Lower leg skin (tissue), 3 donors: Measurements from ENCODE around the gene PRKCSH.

ENCODE experiments used
- POLR2A ChIP-seq, 2 donors: fragments of 450-650 bp; IDR thresholded peaks; one replicate each; pipeline ENCODE4 v1.6.1; 2016 to 2017; ENCODE audit warnings: antibody characterized with exemption in 2 of 2, mild to moderate bottlenecking in 1 of 2, moderate library complexity in 1 of 2
- TF ChIP-seq, protein P1 (sequence below), 3 donors: fragments of 450-650 bp; IDR thresholded peaks; one replicate each; pipeline ENCODE4 v1.5.1; 2016; ENCODE audit warnings: antibody characterized with exemption in 3 of 3, mild to moderate bottlenecking in 3 of 3, moderate library complexity in 2 of 3

DNA sequence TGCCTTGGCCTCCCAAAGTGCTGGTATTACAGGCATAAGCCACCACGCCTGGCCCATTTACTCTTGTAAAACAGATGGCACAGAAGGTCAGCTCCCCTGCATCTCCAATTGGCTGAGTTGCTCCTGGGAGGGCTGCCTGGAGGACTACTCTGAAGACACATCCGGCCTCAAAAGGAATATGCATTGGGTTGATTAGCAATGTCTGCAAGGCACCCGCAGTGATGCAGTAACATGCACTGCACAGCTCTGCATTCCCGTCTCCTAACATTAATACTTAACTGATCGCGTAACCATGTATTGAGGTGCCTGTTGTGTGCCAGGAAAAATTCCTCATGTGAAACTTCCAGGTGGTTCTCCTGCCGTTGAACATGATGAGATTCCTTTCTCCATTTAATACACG is 40.4 kb downstream of the PRKCSH start:
- TF ChIP-seq POLR2A (IDR thresholded peaks at IDR 0.05) = no peak
- TF ChIP-seq, protein P1, sequence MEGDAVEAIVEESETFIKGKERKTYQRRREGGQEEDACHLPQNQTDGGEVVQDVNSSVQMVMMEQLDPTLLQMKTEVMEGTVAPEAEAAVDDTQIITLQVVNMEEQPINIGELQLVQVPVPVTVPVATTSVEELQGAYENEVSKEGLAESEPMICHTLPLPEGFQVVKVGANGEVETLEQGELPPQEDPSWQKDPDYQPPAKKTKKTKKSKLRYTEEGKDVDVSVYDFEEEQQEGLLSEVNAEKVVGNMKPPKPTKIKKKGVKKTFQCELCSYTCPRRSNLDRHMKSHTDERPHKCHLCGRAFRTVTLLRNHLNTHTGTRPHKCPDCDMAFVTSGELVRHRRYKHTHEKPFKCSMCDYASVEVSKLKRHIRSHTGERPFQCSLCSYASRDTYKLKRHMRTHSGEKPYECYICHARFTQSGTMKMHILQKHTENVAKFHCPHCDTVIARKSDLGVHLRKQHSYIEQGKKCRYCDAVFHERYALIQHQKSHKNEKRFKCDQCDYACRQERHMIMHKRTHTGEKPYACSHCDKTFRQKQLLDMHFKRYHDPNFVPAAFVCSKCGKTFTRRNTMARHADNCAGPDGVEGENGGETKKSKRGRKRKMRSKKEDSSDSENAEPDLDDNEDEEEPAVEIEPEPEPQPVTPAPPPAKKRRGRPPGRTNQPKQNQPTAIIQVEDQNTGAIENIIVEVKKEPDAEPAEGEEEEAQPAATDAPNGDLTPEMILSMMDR (IDR thresholded peaks at IDR 0.05) = no peak
